Neural cell (in vitro differentiated cells): Measurements from ENCODE around the gene BMP8B. TPM values are rescaled to one million over a fixed set of nuclear protein-coding genes. Genes with fewer than 3 reads are reported as not detected.

Experiments
- H2AFZ ChIP-seq: fragments of 200-600, 300-800 bp; sonication (generic), shearing (Covaris generic); 2 replicates; pipeline ENCODE4 v1.6.0; 2014; ENCODE audit warnings: low read depth, mild to moderate bottlenecking, antibody characterized with exemption, low read length, moderate library complexity
- H3F3A ChIP-seq: fragments of 200-600 bp; shearing (Covaris generic); 2 replicates; pipeline ENCODE4 v1.6.1; 2016; ENCODE audit warnings: mild to moderate bottlenecking, moderate library complexity, mixed read lengths, antibody characterized with exemption, low read length; ENCODE audit not compliant: insufficient read depth, poor library complexity, severe bottlenecking
- H3K27ac ChIP-seq: fragments of 200-600, 300-800 bp; sonication (generic), shearing (Covaris generic); 2 replicates; pipeline ENCODE4 v1.5.1; 2014; ENCODE audit warnings: mild to moderate bottlenecking, low read length, moderate library complexity
- H3K27me3 ChIP-seq: fragments of 300-800, 200-600 bp; sonication (generic), shearing (Covaris generic); 2 replicates; pipeline ENCODE4 v1.6.0; 2014; ENCODE audit warnings: mild to moderate bottlenecking, low read depth, low read length, moderate library complexity; ENCODE audit not compliant: insufficient read depth
- H3K36me3 ChIP-seq: fragments of 300-800, 200-600 bp; sonication (generic), shearing (Covaris generic); 2 replicates; pipeline ENCODE4 v1.5.1; 2014; ENCODE audit warnings: mild to moderate bottlenecking, antibody characterized with exemption, low read length, moderate library complexity; ENCODE audit not compliant: insufficient read depth
- H3K4me2 ChIP-seq: fragments of 300-800, 200-600 bp; sonication (generic), shearing (Covaris generic); 2 replicates; pipeline ENCODE4 v1.6.0; 2014; ENCODE audit warnings: mild to moderate bottlenecking, low read length
- H3K4me3 ChIP-seq: fragments of 300-800, 200-600 bp; sonication (generic), shearing (Covaris generic); 2 replicates; pipeline ENCODE4 v1.5.1; 2014; ENCODE audit warnings: mild to moderate bottlenecking, low read length, moderate library complexity
- H3K79me2 ChIP-seq: fragments of 200-600 bp; shearing (Covaris generic); replicated peaks from 2 replicates; pipeline ENCODE4 v1.6.0; 2014; ENCODE audit warnings: mild to moderate bottlenecking, low read length, moderate library complexity; ENCODE audit not compliant: insufficient read depth
- H3K9ac ChIP-seq: fragments of 300-800, 200-600 bp; sonication (generic), shearing (Covaris generic); 2 replicates; pipeline ENCODE4 v1.6.1; 2016; ENCODE audit warnings: mild to moderate bottlenecking, low read length, mixed read lengths
- H3K9me2 ChIP-seq: fragments of 200-600 bp; shearing (Covaris generic); 2 replicates; pipeline ENCODE4 v1.6.1; 2016; ENCODE audit warnings: mild to moderate bottlenecking, low read length, mixed read lengths; ENCODE audit not compliant: insufficient read depth
- H3K9me3 ChIP-seq: fragments of 200-600, 300-800 bp; sonication (generic), shearing (Covaris generic); 2 replicates; pipeline ENCODE4 v1.6.1; 2016; ENCODE audit warnings: mild to moderate bottlenecking, mixed run types, low read length, moderate library complexity, mixed read lengths
- H4K20me1 ChIP-seq: fragments of 200-600 bp; shearing (Covaris generic); 2 replicates; pipeline ENCODE4 v1.6.1; 2016; ENCODE audit warnings: mild to moderate bottlenecking, mixed run types; ENCODE audit not compliant: insufficient read depth
- EP300 ChIP-seq: fragments of 450-650 bp; conservative IDR thresholded peaks from 2 replicates; pipeline ENCODE4 v1.6.1; 2014; ENCODE audit warnings: antibody characterized with exemption, mild to moderate bottlenecking, moderate library complexity; ENCODE audit not compliant: poor library complexity, severe bottlenecking
- EZH2 ChIP-seq: fragments of 200-600, 300-800 bp; shearing (Covaris generic), sonication (generic); IDR thresholded peaks from 2 replicates; pipeline ENCODE4 v1.6.1; 2014; ENCODE audit warnings: antibody characterized with exemption, low read length, borderline replicate concordance, mild to moderate bottlenecking; ENCODE audit not compliant: insufficient read depth, poor library complexity, severe bottlenecking
- MXI1 ChIP-seq: fragments of 450-650 bp; conservative IDR thresholded peaks from 2 replicates; pipeline ENCODE4 v1.6.1; 2014; ENCODE audit warnings: antibody characterized with exemption, mild to moderate bottlenecking; ENCODE audit not compliant: poor library complexity, severe bottlenecking
- POLR2AphosphoS5 ChIP-seq: IDR thresholded peaks from 2 replicates; pipeline ENCODE4 v1.6.1; 2012
- RAD21 ChIP-seq: fragments of 450-650 bp; conservative IDR thresholded peaks from 2 replicates; pipeline ENCODE4 v1.6.1; 2014; ENCODE audit warnings: antibody characterized with exemption, mild to moderate bottlenecking, moderate library complexity
- SMC3 ChIP-seq: fragments of 450-650 bp; conservative IDR thresholded peaks from 2 replicates; pipeline ENCODE4 v1.6.1; 2014; ENCODE audit warnings: antibody characterized with exemption, mild to moderate bottlenecking, moderate library complexity; ENCODE audit not compliant: poor library complexity
- TAF1 ChIP-seq: IDR thresholded peaks from 2 replicates; pipeline ENCODE4 v1.6.1; 2012; ENCODE audit warnings: low read depth
- polyA plus RNA-seq: library from polyadenylated mRNA; depleted of rRNA; stranded (reverse); fragments of >200 nt; gene quantifications from 2 replicates; pipeline ENCODE4 v1.2.3, GENCODE V29; 2014
- TF ChIP-seq, protein P1 (sequence below): IDR thresholded peaks from 2 replicates; pipeline ENCODE4 v1.6.1; 2012; ENCODE audit warnings: borderline replicate concordance
- TF ChIP-seq, protein P2 (sequence below): fragments of 450-650 bp; IDR thresholded peaks from 2 replicates; pipeline ENCODE4 v1.5.1; 2014; ENCODE audit warnings: antibody characterized with exemption, mild to moderate bottlenecking, moderate library complexity; ENCODE audit not compliant: poor library complexity, severe bottlenecking

BMP8B gene
- polyA plus RNA-seq, 1 donor from 2014 or later, result 0.04 TPM

DNA sequence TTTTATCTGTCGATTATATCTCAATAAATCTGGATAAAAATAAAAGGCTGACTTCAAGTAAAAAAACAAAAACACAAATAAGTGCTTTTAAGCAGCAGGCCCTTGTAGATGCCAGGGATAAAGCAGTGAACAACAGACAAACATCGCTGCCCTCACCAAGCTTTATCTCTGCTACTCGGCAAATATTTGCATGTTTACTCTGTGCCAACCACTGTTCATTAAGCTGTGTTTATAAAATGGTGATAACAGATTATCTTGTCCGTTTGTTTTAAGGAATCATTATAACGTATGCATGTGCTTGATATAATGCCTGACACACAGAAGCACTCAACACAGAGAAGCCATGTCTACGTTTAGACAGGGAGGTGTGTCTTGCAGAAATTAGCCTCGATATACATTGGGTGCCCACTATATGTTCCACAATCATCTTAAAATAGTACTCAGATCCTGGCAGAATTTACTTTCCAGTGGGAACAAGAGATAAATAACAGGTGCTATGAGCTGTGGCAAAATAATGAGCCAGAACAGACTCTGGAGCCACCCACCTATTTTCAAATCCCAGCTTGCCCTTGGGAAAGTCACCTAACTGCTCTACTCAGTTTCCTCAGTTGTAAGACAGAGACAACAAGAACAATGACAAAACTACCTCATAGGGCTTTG, 47.4 kb upstream of the BMP8B start:
- TF ChIP-seq TAF1 (no peak), POLR2AphosphoS5 (no peak), SMC3 (no peak), EP300 (no peak), RAD21 (no peak), EZH2 (no peak), MXI1 (no peak)
- TF ChIP-seq, protein P1, sequence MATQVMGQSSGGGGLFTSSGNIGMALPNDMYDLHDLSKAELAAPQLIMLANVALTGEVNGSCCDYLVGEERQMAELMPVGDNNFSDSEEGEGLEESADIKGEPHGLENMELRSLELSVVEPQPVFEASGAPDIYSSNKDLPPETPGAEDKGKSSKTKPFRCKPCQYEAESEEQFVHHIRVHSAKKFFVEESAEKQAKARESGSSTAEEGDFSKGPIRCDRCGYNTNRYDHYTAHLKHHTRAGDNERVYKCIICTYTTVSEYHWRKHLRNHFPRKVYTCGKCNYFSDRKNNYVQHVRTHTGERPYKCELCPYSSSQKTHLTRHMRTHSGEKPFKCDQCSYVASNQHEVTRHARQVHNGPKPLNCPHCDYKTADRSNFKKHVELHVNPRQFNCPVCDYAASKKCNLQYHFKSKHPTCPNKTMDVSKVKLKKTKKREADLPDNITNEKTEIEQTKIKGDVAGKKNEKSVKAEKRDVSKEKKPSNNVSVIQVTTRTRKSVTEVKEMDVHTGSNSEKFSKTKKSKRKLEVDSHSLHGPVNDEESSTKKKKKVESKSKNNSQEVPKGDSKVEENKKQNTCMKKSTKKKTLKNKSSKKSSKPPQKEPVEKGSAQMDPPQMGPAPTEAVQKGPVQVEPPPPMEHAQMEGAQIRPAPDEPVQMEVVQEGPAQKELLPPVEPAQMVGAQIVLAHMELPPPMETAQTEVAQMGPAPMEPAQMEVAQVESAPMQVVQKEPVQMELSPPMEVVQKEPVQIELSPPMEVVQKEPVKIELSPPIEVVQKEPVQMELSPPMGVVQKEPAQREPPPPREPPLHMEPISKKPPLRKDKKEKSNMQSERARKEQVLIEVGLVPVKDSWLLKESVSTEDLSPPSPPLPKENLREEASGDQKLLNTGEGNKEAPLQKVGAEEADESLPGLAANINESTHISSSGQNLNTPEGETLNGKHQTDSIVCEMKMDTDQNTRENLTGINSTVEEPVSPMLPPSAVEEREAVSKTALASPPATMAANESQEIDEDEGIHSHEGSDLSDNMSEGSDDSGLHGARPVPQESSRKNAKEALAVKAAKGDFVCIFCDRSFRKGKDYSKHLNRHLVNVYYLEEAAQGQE, result no peak
- TF ChIP-seq, protein P2, sequence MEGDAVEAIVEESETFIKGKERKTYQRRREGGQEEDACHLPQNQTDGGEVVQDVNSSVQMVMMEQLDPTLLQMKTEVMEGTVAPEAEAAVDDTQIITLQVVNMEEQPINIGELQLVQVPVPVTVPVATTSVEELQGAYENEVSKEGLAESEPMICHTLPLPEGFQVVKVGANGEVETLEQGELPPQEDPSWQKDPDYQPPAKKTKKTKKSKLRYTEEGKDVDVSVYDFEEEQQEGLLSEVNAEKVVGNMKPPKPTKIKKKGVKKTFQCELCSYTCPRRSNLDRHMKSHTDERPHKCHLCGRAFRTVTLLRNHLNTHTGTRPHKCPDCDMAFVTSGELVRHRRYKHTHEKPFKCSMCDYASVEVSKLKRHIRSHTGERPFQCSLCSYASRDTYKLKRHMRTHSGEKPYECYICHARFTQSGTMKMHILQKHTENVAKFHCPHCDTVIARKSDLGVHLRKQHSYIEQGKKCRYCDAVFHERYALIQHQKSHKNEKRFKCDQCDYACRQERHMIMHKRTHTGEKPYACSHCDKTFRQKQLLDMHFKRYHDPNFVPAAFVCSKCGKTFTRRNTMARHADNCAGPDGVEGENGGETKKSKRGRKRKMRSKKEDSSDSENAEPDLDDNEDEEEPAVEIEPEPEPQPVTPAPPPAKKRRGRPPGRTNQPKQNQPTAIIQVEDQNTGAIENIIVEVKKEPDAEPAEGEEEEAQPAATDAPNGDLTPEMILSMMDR, result no peak

GRCh38 chr1:39835110-39835509, 46.4 kb upstream of the BMP8B start:
- Histone ChIP-seq H3K36me3 (peaks cover 4% of the 10 kb centered on the region), H3K9ac (no peak overlapping the region), H3K4me2 (no peak overlapping the region)

More for the DNA sequence above, 47.4 kb upstream of the BMP8B start:
- Histone ChIP-seq H4K20me1 (no peaks in the 10 kb centered on the region), H2AFZ (no peak overlapping the region), H3K79me2 (no peaks in the 10 kb centered on the region), H3K9me3 (no peaks in the 10 kb centered on the region), H3K9me2 (no peaks in the 10 kb centered on the region), H3K9ac (no peak overlapping the region), H3F3A (no peaks in the 10 kb centered on the region), H3K27ac (no peak overlapping the region), H3K27me3 (no peaks in the 10 kb centered on the region), H3K36me3 (peaks cover 10% of the 10 kb centered on the region), H3K4me3 (no peak overlapping the region), H3K4me2 (no peak overlapping the region)

More at GRCh38 chr1:39835110-39835509, 46.4 kb upstream of the BMP8B start:
- Histone ChIP-seq H4K20me1 (no peaks in the 10 kb centered on the region), H3K79me2 (no peaks in the 10 kb centered on the region), H3F3A (no peaks in the 10 kb centered on the region), H3K9me2 (no peaks in the 10 kb centered on the region), H3K27ac (no peak overlapping the region), H3K27me3 (no peaks in the 10 kb centered on the region), H3K9me3 (no peaks in the 10 kb centered on the region), H3K4me3 (no peak overlapping the region), H2AFZ (no peak overlapping the region)
- TF ChIP-seq MXI1 (no peak), TAF1 (no peak), EP300 (no peak), EZH2 (no peak), RAD21 (no peak)
- TF ChIP-seq, protein P2, result no peak
- TF ChIP-seq, protein P1, result no peak
